MM.1S (cell line): ENCODE results near the gene SGSH.

Experiments
- EZH2 ChIP-seq: fragments of 300-600 bp; sonication (generic); optimal IDR thresholded peaks from 2 replicates; pipeline ENCODE3; 2017; ENCODE audit warnings: low read depth, mild to moderate bottlenecking, antibody characterized with exemption, low read length, mixed read lengths
- EZH2phosphoT487 ChIP-seq: fragments of 300-600 bp; sonication (generic); IDR thresholded peaks from 2 replicates; pipeline ENCODE4 v1.6.1; 2018; ENCODE audit warnings: antibody characterized with exemption, low read length
- TF ChIP-seq, protein P1 (sequence below): fragments of 300-600 bp; sonication (generic); IDR thresholded peaks from 2 replicates; pipeline ENCODE4 v1.5.1; 2016; ENCODE audit warnings: antibody characterized with exemption, low read length, mixed read lengths

DNA sequence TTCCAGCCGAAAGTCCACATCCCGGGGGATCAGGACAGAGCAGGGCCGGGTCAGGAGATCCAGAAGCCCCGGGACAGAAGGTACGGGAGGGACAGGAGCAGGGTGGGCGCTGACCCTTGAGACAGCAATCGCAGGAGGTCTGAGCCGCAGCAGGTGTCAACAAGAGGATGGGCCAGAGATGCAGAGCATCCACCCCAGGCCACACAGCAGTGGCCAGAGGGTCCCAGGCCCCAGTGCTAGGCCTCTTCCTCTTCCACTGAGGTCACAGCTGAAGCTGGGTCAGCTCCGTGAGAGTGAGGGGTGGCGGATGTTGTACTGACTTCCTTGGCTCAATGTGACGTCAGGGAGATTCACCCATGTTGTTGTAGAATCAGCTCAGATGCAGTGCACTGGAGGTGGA, 31.8 kb upstream of the SGSH start:
- TF ChIP-seq, protein P1, sequence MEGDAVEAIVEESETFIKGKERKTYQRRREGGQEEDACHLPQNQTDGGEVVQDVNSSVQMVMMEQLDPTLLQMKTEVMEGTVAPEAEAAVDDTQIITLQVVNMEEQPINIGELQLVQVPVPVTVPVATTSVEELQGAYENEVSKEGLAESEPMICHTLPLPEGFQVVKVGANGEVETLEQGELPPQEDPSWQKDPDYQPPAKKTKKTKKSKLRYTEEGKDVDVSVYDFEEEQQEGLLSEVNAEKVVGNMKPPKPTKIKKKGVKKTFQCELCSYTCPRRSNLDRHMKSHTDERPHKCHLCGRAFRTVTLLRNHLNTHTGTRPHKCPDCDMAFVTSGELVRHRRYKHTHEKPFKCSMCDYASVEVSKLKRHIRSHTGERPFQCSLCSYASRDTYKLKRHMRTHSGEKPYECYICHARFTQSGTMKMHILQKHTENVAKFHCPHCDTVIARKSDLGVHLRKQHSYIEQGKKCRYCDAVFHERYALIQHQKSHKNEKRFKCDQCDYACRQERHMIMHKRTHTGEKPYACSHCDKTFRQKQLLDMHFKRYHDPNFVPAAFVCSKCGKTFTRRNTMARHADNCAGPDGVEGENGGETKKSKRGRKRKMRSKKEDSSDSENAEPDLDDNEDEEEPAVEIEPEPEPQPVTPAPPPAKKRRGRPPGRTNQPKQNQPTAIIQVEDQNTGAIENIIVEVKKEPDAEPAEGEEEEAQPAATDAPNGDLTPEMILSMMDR, result no peak
- TF ChIP-seq EZH2phosphoT487, result no peak
- TF ChIP-seq EZH2, result no peak
